HG02763 (cell line): ENCODE results near the gene IL17B.

Experiments
- ATAC-seq: cut with Tn5 transposase; IDR thresholded peaks from one replicate; pipeline ENCODE4 v1.9.1; 2021; ENCODE audit warnings: mild to moderate bottlenecking, moderate library complexity; ENCODE audit not compliant: unreplicated experiment

The IL17B gene

DNA sequence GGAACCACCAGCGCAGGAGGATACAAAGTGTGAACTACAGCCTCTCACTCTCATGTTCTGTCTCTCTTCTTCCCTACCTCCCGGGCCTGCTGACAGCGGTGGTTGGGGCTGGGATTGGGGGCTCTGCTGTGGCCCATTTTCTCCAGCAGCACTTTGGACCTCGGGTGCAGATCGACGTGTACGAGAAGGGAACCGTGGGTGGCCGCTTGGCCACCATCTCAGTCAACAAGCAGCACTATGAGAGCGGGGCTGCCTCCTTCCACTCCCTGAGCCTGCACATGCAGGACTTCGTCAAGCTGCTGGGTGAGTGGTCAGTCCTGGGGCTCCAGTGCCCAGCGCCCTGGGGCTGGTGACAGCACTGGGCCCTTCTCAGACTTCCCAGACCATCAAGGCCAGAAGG is 16.6 kb downstream of the IL17B start:
- no peak for ATAC-seq

DNA sequence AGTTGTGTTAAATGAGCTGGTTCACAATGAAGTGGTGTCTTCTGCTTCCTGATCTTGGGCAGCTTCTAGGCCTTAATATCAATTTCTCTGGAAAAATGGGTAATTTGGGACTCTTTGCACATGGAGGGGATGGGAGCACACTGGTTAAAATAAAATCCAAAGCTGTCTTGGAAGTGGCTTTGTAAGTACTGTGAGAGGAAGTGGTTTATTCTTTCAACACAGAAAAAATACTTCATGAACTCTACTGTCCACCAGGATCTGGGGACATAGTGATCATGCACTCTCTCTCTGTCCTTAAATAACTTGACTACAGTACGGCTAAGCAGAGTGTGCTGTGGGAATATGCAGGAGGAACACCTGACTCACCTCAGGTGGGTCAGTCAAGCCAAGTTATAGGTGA is 18.8 kb downstream of the IL17B start:
- ATAC-seq = no peak

DNA sequence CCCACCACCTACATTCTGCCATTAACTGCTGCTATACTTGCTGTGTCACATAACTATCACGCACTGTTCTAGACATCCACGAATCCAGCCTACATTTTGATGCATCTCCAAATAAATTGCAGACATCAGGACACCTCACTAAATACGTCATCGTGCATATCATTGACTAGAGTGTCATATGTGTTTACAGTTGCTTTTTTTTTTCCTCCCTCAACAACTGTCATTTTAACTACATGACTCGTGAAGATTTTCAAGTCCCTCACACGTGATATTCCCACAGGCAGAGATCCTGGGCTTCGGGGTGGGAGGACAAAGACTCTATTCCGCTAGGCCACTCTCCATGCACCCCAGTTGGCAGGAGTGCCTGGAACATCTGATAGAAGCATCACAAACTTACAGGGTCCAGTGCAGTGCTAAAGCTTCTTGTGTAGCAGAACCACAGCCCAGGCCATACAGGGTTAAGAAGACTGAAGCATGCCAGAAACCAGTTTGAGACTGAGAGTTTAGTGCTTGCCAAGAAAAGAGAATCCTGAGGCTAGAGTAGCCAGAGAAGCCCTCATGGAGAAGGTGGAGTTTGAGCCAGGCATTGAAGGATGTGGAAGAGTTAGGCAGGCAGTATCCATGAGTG is 20.1 kb downstream of the IL17B start:
- ATAC-seq = no peak

- ATAC-seq = peak; percentile 4
These were observed 20.8 kb downstream of the IL17B start for GRCh38 chr5:149358294-149358651.

- peak; percentile 99 for ATAC-seq
These were observed 21.5 kb downstream of the IL17B start, which contains the start of gene PCYOX1L for GRCh38 chr5:149357370-149358293. PCYOX1L (plus strand) TSS chr5:149358046; CDS start chr5:149358069, 23 bp downstream.

DNA sequence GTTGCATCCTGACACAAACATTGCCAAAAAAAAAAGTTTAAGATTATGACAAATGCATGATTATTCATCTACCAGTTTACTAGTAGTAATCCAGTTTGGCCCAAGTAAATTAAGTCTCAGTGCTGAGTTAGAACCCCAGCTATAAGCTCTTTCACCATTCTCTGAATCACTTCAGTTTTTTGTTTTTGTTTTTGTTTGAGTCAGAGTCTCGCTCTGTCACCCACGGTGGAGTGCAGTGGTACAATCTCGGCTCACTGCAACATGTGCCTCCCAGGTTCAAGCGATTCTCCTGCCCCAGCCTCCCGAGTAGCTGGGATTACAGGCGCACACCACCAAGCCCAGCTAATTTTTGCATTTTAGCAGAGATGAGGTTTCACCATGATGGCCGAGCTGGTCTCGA is 22.7 kb downstream of the IL17B start:
- no peak for ATAC-seq

DNA sequence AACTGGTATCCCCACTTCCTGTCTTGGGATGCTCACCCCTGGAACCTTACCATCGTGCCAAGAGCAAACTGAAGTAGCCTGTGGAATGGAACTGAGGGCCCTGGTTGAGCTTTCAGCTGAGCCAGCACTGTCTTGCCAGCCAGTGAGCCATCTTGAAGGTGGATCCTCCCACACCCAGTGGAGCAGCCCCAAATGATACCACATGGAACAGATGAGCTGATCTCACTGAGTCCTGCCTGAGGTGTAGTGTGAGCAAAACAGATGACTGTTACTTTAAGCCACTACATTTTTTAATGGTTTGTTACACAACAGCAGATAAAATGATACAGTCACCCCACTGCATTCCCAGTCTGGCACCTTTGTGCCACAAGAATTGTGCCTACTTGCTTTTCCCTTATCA is 23.4 kb downstream of the IL17B start:
- no peak for ATAC-seq

DNA sequence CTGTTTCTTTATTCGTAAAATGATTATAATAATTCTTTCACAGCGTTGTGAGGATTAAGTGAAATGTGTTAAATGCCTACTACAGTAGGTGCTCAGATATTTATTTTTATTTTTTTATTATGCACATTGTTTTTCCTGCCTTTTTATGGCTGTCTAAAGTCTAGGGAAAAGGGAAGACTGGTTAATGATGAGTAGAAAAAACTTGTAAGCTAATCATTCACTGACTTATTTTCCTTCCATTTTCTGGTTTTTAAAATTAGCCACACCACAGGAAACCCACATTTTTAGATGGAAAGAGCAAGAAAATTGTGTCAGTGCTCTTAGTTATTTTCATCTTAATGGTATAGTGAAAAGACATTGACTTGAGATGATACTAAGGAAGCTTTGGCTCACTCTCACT is 25.2 kb downstream of the IL17B start:
- ATAC-seq = no peak

DNA sequence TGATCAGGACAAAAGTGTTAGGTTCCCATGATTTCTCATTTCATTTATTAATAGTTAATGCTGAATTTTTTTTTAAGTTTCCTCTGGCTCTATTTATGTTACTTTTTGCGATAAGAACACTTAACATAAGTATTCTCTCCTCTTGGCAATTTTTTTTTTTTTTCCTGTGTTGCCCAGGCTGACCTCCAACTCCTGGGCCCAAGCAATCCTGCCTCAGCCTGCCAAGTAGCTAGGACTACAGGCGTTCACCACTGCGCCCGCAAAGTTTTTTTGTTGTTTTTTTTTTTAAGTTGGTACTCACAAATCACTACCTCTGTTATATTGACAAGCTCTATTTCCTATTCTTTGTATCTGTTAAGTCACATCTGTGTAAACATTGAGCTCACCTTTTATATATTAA is 26.9 kb downstream of the IL17B start:
- no peak for ATAC-seq

GRCh38 chr5:149349382-149349781 is 29.7 kb downstream of the IL17B start:
- ATAC-seq = no peak

DNA sequence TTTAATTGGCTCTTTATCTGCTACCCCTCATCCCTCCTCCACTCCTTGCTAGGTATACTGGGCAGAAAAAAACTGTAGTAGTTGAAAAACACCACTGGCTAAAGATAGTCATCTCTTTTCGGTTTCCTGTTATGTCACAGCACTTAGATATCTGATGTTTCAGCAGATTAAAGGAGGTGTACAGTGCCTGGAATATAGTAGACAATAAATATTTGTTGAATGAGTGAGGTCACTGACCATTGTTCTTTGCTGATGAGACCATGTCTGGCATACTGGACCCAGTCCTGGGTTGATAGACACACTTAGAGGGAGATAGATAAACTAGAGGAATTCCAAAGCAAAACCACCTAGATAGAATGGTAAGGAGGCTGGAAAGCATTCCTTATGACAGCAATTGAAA is 30.6 kb downstream of the IL17B start:
- no peak for ATAC-seq

- peak; percentile 10 for ATAC-seq
These were observed 33.2 kb downstream of the IL17B start for GRCh38 chr5:149345892-149346222.

GRCh38 chr5:149345147-149345891 is 33.8 kb downstream of the IL17B start, which contains the start of gene GRPEL2:
GRPEL2 (plus strand) TSS chr5:149345499; CDS start chr5:149345540, 41 bp downstream.
- peak; percentile 95 for ATAC-seq

DNA sequence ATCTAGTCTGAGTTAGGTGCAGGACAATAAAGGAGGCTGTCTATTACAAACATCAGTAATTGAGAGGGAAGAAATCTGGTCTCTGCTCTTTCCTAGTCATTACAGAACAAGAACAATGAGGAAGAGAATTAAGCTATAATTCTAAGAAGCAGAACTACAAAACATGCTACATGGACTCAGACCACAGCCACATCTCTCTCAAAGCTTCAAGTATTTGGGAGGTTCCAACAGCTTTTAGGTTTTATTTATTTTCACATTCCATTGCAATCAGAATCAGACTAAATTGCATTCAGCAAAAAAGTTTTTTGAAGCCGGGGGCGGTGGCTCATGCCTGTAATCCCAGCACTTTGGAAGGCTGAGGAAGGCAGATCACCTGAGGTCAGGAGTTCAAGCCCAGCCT is 34.9 kb downstream of the IL17B start:
- no peak for ATAC-seq

GRCh38 chr5:149341876-149342275 is 37.2 kb downstream of the IL17B start:
- no peak for ATAC-seq

DNA sequence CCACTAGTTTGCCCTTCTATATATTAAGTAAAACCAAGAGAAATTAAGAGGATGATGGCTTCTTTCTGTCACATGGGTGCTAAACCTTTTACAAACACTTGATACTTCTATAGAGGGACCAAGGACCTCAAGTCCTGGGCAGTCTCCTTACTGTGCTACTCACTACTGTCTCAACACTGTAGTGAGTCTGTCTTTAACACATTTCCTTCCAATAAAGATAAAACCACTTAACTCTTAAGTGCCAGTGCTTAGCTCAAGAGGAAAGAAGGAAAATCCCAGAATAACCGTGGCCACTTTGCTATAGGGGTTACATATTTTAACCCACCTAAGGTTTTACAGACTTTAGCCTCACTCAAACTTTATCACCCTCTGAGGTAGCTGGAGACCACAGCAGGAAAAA is 38.2 kb downstream of the IL17B start:
- no peak for ATAC-seq

- no peak for ATAC-seq
These were observed 40.7 kb downstream of the IL17B start for GRCh38 chr5:149338364-149338763.

GRCh38 chr5:149337736-149338135 is 41.4 kb downstream of the IL17B start:
- ATAC-seq = no peak

GRCh38 chr5:149333711-149334443 is 45.2 kb downstream of the IL17B start:
- no peak for ATAC-seq

GRCh38 chr5:149328177-149328576 is 50.9 kb downstream of the IL17B start:
- ATAC-seq = no peak

DNA sequence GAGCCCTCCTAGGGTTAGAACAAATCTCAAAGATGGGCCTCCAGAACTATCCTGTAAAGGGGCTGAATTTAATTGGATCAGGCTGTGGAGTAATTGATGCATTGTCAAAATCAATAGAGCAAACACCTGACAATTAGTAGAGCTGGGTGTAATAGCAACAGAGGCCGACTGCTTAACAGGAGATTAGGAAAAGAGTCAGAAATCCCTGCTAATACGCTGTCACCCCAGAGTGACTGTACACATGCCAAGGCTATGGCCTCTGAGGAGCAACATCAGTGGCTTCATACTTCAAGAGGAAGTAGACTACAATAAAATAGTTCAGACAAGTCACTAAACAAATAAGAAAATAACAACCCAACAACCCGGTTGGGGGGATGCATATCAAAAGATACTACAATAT is 52.5 kb downstream of the IL17B start:
- ATAC-seq = no peak
